Keratinocyte (primary cell): ENCODE results near the gene FRAT2.

Source experiments
- CTCF ChIP-seq, 3 experiments: IDR thresholded peaks in 1 of 3; conservative IDR thresholded peaks in 1 of 3; optimal IDR thresholded peaks in 1 of 3; 2 replicates in 2 of 3; 3 replicates in 1 of 3; pipeline versions ENCODE3 to v1.5.1; 2011; ENCODE audit warnings: low read length in 3 of 3, mild to moderate bottlenecking in 3 of 3, moderate library complexity in 2 of 3, control low read depth in 1 of 3, inconsistent platforms in 1 of 3; ENCODE audit not compliant: insufficient read depth in 2 of 3; ENCODE audit errors: extremely low read depth in 1 of 3
- EZH2 ChIP-seq: IDR thresholded peaks from one replicate; pipeline ENCODE4 v1.6.1; 2012; ENCODE audit warnings: inconsistent platforms, mild to moderate bottlenecking, low read length, moderate library complexity

- TF ChIP-seq CTCF (optimal IDR thresholded peaks at IDR 0.05 in 1 of 3, IDR thresholded peaks at IDR 0.05 in 1 of 3, conservative IDR thresholded peaks at IDR 0.05 in 1 of 3; ENCODE audit: extremely low read depth in 1 of 3, insufficient read depth in 2 of 3, low read length in 3 of 3) (no peak), EZH2 (no peak)
Measured at GRCh38 chr10:97349752-97350513, 15.4 kb upstream of the FRAT2 start.
